ENCODE measurements around the gene JPH3.

DNA sequence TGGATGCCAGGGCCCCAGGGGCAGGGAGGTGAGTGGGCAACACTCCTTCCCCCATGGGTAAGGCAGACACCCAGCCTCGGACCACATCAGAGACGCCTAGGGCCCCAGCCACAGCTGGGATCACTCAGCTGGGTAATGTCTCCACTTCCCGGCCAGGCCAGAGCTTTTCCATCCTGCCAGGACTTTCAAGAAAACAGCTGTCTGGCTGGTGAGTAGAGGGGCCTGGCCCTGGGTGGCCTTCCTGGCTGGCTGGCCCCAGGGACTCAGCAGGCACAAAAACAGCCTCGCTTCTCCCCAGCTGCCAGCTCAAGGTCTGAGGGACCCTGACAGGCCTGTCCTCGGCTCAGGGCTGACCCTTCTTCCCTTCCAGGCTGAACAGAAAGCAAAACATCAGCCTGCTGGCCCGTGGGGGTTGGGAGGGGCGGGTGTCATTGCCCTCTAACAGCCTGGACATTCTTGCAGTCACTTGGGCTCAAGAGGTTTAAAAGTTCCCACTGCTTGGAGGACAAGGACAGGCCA lies 45.3 kb upstream of the JPH3 start:
- TF ChIP-seq EZH2 (IDR thresholded peaks at IDR 0.05; ENCODE audit: low read depth) (no peak), CTCF (conservative IDR thresholded peaks at IDR 0.05) (no peak)
